GM12878 (cell line): Measurements from ENCODE around the gene P2RY11. TPM values are rescaled to one million over a fixed set of nuclear protein-coding genes. Genes with fewer than 3 reads are reported as not detected.

Experiments used
- ATAC-seq: fragments of 200-7000 bp; cut with Tn5 transposase; 3 replicates; pipeline ENCODE4 v1.9.1; 2020; ENCODE audit warnings: mild to moderate bottlenecking, moderate library complexity
- BruUV-seq: library from RNA; stranded (reverse); fragments of 400-500 nt; replicated peaks from 2 replicates; lab custom pipeline; 2021; lab: Mats Ljungman, UMichigan
- CTCF ChIA-PET: fragments of 300-600 bp; sonication (Branson Sonifier 250); formaldehyde crosslinking; extraction: SDS; loops from one replicate; lab custom pipeline; 2021; ENCODE audit warnings: inconsistent platforms; lab: Yijun Ruan, JAX
- POLR2A ChIA-PET: fragments of 350-600 bp; formaldehyde crosslinking; extraction: SDS; loops from one replicate; lab custom pipeline; 2021; ENCODE audit warnings: inconsistent platforms; lab: Charles Lee
- RAD21 ChIA-PET: fragments of 300-600 bp; sonication (Branson Sonifier 250); formaldehyde crosslinking; loops from one replicate; lab custom pipeline; 2023; ENCODE audit warnings: antibody characterized with exemption; ENCODE audit not compliant: unreplicated experiment; lab: Charles Lee
- SMC1A ChIA-PET: fragments of 300-600 bp; sonication (Branson Sonifier 250); formaldehyde crosslinking; loops from one replicate; lab custom pipeline; 2023; ENCODE audit not compliant: unreplicated experiment, uncharacterized antibody; lab: Charles Lee
- DNase-seq: peaks from one replicate; pipeline ENCODE4 v3.0.0-alpha.2; 2011; ENCODE audit warnings: low read depth, low spot score
- FAIRE-seq: peaks from 3 replicates; lab custom pipeline; 2011; peaks lifted over from hg19 to GRCh38; lab: Jason Lieb, UNC
- H2AFZ ChIP-seq: 2 replicates; pipeline ENCODE4 v1.6.0; 2011; ENCODE audit warnings: low read depth, low read length, control low read depth; ENCODE audit not compliant: control insufficient read depth
- H3K27ac ChIP-seq: 2 replicates; pipeline ENCODE4 v1.5.1; 2011; ENCODE audit warnings: control low read depth; ENCODE audit not compliant: control insufficient read depth, insufficient read depth
- H3K27me3 ChIP-seq, 2 experiments: replicated peaks in 1 of 2; 2 replicates each; pipeline versions ENCODE4 v1.6.0 to v1.6.1; 2011; ENCODE audit warnings: low read length in 1 of 2; ENCODE audit not compliant: control insufficient read depth in 2 of 2, insufficient read depth in 2 of 2
- H3K36me3 ChIP-seq, 2 experiments: 2 replicates each; pipeline ENCODE4 v1.5.1; 2011; ENCODE audit warnings: low read length in 1 of 2; ENCODE audit not compliant: control insufficient read depth in 2 of 2, insufficient read depth in 2 of 2
- H3K4me1 ChIP-seq: 2 replicates; pipeline ENCODE4 v1.6.1; 2011; ENCODE audit warnings: mild to moderate bottlenecking, low read length, moderate library complexity, mixed read lengths; ENCODE audit not compliant: control insufficient read depth, insufficient read depth
- H3K4me2 ChIP-seq: 2 replicates; pipeline ENCODE4 v1.6.0; 2011; ENCODE audit warnings: control low read depth; ENCODE audit not compliant: control insufficient read depth, insufficient read depth
- H3K4me3 ChIP-seq: fragments of 200-600 bp; sonication (generic); 2 replicates; pipeline ENCODE4 v1.5.1; 2016
- H3K79me2 ChIP-seq: 2 replicates; pipeline ENCODE4 v1.6.0; 2011; ENCODE audit warnings: low read length; ENCODE audit not compliant: control insufficient read depth, insufficient read depth
- H3K9ac ChIP-seq: 2 replicates; pipeline ENCODE4 v1.8.0; 2011; ENCODE audit warnings: low read length, control low read depth, mixed read lengths; ENCODE audit not compliant: control insufficient read depth, insufficient read depth
- H3K9me3 ChIP-seq: replicated peaks from 3 replicates; pipeline ENCODE4 v1.5.1; 2011; ENCODE audit warnings: mild to moderate bottlenecking, low read length; ENCODE audit not compliant: control insufficient read depth, insufficient read depth
- H4K20me1 ChIP-seq: 2 replicates; pipeline ENCODE4 v1.6.0; 2011; ENCODE audit not compliant: control insufficient read depth, insufficient read depth
- BHLHE40 ChIP-seq, 2 experiments: fragments of 450-650 bp in 1 of 2; IDR thresholded peaks; 2 replicates each; pipeline ENCODE4 v1.6.1; 2011 to 2017; ENCODE audit warnings: low read depth in 2 of 2, borderline replicate concordance in 1 of 2, improper control_type of control experiment in 1 of 2, low read length in 1 of 2, mild to moderate bottlenecking in 1 of 2
- ESRRA ChIP-seq: IDR thresholded peaks from 2 replicates; pipeline ENCODE4 v1.6.1; 2012; ENCODE audit warnings: mild to moderate bottlenecking, low read length, improper control_type of control experiment
- FOXM1 ChIP-seq: IDR thresholded peaks from 2 replicates; pipeline ENCODE4 v1.6.1; 2012; ENCODE audit warnings: low read depth, mild to moderate bottlenecking, inconsistent platforms, low read length, moderate library complexity
- MTA3 ChIP-seq: IDR thresholded peaks from 2 replicates; pipeline ENCODE4 v1.6.1; 2012; ENCODE audit warnings: low read length, inconsistent platforms, borderline replicate concordance
- MXI1 ChIP-seq: fragments of 150-350 bp; IDR thresholded peaks from 2 replicates; pipeline ENCODE4 v1.6.1; 2011; ENCODE audit warnings: low read depth, mild to moderate bottlenecking, inconsistent platforms, low read length, improper control_type of control experiment
- POLR2A ChIP-seq: IDR thresholded peaks from 2 replicates; pipeline ENCODE4 v1.6.1; 2011; ENCODE audit warnings: low read depth, mild to moderate bottlenecking, low read length
- POLR2AphosphoS5 ChIP-seq: IDR thresholded peaks from 2 replicates; pipeline ENCODE4 v1.6.1; 2011; ENCODE audit warnings: mild to moderate bottlenecking, low read length, inconsistent platforms
- TBL1XR1 ChIP-seq: IDR thresholded peaks from 2 replicates; pipeline ENCODE4 v1.6.1; 2012; ENCODE audit warnings: low read depth, low read length, improper control_type of control experiment
- WGBS: methylation state at CpG from one replicate; pipeline ENCODE4 v1.1.6; 2016; ENCODE audit warnings: low lambda C conversion rate; ENCODE audit not compliant: insufficient replicate concordance, insufficient coverage; ENCODE audit errors: missing lambda C conversion rate; 5-methylcytosine and 5-hydroxymethylcytosine counted together
- in situ Hi-C: fragments of 300-500 bp; cut with MboI; formaldehyde crosslinking; loops from 9 replicates; pipeline ENCODE4 v1.14.3; 2018; ENCODE audit warnings: mixed read lengths
- intact Hi-C: fragments of 100-400 bp; cut with micrococcal nuclease; formaldehyde crosslinking; loops from one replicate; pipeline ENCODE4 v1.14.2; 2022; ENCODE audit not compliant: unreplicated experiment
- polyA plus RNA-seq, 11 experiments: library from polyadenylated mRNA; depleted of rRNA in 4 of 11; unstranded in 6 of 11; stranded (reverse) in 5 of 11; fragments of >200 nt; fragmentation: Nextera tagmentation in 4 of 11; fragmentation: Illumina TruSeq in 1 of 11; extraction: Ambion mirVana in 4 of 11; extraction: Trizol in 1 of 11; gene quantifications; 1 replicate in 1 of 11; 2 replicates in 10 of 11; pipeline versions ENCODE4 v1.2.1 to v1.2.3, GENCODE V29; 2011 to 2016; ENCODE audit warnings: inconsistent platforms in 2 of 11, missing spikeins in 2 of 11, low read depth in 1 of 11
- total RNA-seq, 4 experiments: library from RNA; depleted of rRNA in 3 of 4; stranded (reverse); fragments of >200 nt in 3 of 4; fragmentation: Illumina TruSeq in 1 of 4; extraction: Trizol in 1 of 4; gene quantifications; 2 replicates each; pipeline versions ENCODE4 v1.2.1 to v1.2.3, GENCODE V29; 2013 to 2021
- TF ChIP-seq, protein P1 (sequence below): IDR thresholded peaks from 2 replicates; pipeline ENCODE4 v1.6.1; 2011; ENCODE audit warnings: borderline replicate concordance, low read depth, mild to moderate bottlenecking, moderate library complexity, mixed read lengths, low read length; ENCODE audit not compliant: insufficient read depth; ENCODE audit errors: extremely low read length
- TF ChIP-seq, protein P2 (sequence below): fragments of 450-650 bp; formaldehyde crosslinking; IDR thresholded peaks from 2 replicates; pipeline ENCODE4 v1.5.0; 2022; ENCODE audit warnings: mild to moderate bottlenecking, missing genetic modification characterization
- TF ChIP-seq, protein P3 (sequence below): fragments of 450-650 bp; IDR thresholded peaks from 2 replicates; pipeline ENCODE4 v1.6.1; 2017; ENCODE audit warnings: mild to moderate bottlenecking, low read depth, inconsistent platforms; ENCODE audit not compliant: poor library complexity, severe bottlenecking

Gene P2RY11
- total and polyA plus RNA-seq, 10 of the 15 experiments (the other 5 are each of a cell fraction or from before 2014, with no cell fraction given) = 0.14 to 46.5 (median 7.6) TPM

DNA sequence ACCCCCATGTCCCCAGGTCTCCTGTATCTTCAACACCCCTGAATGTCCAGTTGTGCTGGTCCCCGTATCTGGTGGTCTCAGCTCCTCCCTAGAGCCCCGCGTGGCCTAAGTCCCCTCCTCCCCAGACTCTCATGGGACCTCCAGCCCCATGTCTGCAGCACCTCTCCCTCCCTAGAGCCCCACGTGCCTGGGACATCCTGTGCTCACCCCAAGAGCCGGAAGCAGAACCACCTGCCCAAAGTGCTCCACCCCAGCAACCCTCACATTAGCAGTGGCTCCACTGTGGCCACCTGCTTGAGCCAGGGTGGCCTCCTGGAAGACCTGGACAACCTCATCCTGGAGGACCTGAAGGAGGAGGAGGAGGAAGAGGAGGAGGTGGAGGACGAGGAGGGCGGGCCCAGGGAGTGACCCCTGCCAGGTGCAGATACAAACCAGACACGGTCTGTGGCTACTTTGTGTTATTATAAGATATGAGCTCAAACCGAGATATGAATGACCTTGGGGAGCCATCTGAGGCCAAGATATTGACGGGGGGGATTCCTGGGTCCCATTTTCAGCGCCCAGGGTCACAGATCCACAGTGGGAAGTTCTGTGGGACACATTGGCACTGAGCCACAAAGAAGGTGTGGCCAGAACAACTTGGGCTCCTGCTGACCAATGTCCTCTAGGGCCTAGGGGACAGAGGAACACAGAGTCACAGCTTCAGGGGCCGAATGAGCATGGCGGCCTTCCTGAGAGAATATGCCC is 19.4 kb upstream of the P2RY11 start:
- H3K9ac ChIP-seq = no peak overlapping the region
- H3K79me2 ChIP-seq = peaks cover 7% of the 10 kb centered on the region
- POLR2A ChIA-PET = interaction anchor here (0.6 kb wide), 1 partner anchor 64 kb away, joined by 3 read pairs; no protein-coding TSS in a partner anchor
- TF ChIP-seq, protein P1, sequence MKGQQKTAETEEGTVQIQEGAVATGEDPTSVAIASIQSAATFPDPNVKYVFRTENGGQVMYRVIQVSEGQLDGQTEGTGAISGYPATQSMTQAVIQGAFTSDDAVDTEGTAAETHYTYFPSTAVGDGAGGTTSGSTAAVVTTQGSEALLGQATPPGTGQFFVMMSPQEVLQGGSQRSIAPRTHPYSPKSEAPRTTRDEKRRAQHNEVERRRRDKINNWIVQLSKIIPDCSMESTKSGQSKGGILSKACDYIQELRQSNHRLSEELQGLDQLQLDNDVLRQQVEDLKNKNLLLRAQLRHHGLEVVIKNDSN = peak; percentile 39
- TF ChIP-seq FOXM1 (no peak), POLR2A (peak; percentile 52; the same call in 1 of the 2 replicates), MXI1 (no peak), MTA3 (no peak), ESRRA (no peak), POLR2AphosphoS5 (no peak), BHLHE40 (IDR thresholded peaks at IDR 0.05; ENCODE audit: borderline replicate concordance in 1 of 2, low read depth in 2 of 2, low read length in 1 of 2) (peak in 1 of 2 experiments; percentile 54; a peak in 1 of 4 replicates), TBL1XR1 (no peak)
- TF ChIP-seq, protein P2, sequence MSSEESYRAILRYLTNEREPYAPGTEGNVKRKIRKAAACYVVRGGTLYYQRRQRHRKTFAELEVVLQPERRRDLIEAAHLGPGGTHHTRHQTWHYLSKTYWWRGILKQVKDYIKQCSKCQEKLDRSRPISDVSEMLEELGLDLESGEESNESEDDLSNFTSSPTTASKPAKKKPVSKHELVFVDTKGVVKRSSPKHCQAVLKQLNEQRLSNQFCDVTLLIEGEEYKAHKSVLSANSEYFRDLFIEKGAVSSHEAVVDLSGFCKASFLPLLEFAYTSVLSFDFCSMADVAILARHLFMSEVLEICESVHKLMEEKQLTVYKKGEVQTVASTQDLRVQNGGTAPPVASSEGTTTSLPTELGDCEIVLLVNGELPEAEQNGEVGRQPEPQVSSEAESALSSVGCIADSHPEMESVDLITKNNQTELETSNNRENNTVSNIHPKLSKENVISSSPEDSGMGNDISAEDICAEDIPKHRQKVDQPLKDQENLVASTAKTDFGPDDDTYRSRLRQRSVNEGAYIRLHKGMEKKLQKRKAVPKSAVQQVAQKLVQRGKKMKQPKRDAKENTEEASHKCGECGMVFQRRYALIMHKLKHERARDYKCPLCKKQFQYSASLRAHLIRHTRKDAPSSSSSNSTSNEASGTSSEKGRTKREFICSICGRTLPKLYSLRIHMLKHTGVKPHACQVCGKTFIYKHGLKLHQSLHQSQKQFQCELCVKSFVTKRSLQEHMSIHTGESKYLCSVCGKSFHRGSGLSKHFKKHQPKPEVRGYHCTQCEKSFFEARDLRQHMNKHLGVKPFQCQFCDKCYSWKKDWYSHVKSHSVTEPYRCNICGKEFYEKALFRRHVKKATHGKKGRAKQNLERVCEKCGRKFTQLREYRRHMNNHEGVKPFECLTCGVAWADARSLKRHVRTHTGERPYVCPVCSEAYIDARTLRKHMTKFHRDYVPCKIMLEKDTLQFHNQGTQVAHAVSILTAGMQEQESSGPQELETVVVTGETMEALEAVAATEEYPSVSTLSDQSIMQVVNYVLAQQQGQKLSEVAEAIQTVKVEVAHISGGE = no peak
- TF ChIP-seq, protein P3, sequence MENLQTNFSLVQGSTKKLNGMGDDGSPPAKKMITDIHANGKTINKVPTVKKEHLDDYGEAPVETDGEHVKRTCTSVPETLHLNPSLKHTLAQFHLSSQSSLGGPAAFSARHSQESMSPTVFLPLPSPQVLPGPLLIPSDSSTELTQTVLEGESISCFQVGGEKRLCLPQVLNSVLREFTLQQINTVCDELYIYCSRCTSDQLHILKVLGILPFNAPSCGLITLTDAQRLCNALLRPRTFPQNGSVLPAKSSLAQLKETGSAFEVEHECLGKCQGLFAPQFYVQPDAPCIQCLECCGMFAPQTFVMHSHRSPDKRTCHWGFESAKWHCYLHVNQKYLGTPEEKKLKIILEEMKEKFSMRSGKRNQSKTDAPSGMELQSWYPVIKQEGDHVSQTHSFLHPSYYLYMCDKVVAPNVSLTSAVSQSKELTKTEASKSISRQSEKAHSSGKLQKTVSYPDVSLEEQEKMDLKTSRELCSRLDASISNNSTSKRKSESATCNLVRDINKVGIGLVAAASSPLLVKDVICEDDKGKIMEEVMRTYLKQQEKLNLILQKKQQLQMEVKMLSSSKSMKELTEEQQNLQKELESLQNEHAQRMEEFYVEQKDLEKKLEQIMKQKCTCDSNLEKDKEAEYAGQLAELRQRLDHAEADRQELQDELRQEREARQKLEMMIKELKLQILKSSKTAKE = no peak
- no peaks in the 10 kb centered on the region for H4K20me1 ChIP-seq
- BruUV-seq = TSS peak; percentile 43
- SMC1A ChIA-PET = no interaction called here
- no peak for FAIRE-seq
- RAD21 ChIA-PET = no interaction called here
- no peaks in the 10 kb centered on the region; the same call in 2 of the 3 replicates for H3K9me3 ChIP-seq
- no peak for DNase-seq
- H3K4me3 ChIP-seq = no peak overlapping the region
- in situ Hi-C loops (no loop called here), intact Hi-C loops (no loop called here)
- CTCF ChIA-PET = no interaction called here
- peak; percentile 12; the same call in 2 of the 3 replicates for ATAC-seq
- WGBS = 35% methylated on average over 13 of the region's 13 CpGs
- no peak overlapping the region for H3K4me2 ChIP-seq
- H3K4me1 ChIP-seq = peaks cover 18% of the 10 kb centered on the region
- H3K27me3 ChIP-seq = no peaks in the 10 kb centered on the region
- H3K36me3 ChIP-seq = peaks cover 16 to 25% of the 10 kb centered on the region in 2 experiments
- peak overlapping the region; percentile 6 for H3K27ac ChIP-seq
- H2AFZ ChIP-seq = no peak overlapping the region
